ENCODE results near the gene ABHD17A.

DNA sequence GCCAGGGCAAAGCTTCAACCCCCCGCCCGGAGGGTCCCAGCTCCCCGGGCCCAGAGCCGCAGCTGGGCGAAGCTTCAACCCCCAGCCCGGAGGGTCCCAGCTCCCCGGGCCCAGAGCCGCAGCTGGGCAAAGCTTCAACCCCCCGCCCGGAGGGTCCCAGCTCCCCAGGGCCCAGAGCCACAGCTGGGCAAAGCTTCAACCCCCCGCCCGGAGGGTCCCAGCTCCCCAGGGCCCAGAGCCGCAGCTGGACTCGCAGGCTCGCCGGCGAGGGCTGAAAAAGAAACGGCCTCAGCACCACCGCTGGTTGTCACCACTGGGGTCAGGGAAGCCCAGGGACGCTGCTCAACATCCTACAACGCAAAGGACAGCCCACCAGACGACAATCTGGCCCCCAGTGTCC lies 42.2 kb downstream of the ABHD17A start:
- TF ChIP-seq, protein P1, sequence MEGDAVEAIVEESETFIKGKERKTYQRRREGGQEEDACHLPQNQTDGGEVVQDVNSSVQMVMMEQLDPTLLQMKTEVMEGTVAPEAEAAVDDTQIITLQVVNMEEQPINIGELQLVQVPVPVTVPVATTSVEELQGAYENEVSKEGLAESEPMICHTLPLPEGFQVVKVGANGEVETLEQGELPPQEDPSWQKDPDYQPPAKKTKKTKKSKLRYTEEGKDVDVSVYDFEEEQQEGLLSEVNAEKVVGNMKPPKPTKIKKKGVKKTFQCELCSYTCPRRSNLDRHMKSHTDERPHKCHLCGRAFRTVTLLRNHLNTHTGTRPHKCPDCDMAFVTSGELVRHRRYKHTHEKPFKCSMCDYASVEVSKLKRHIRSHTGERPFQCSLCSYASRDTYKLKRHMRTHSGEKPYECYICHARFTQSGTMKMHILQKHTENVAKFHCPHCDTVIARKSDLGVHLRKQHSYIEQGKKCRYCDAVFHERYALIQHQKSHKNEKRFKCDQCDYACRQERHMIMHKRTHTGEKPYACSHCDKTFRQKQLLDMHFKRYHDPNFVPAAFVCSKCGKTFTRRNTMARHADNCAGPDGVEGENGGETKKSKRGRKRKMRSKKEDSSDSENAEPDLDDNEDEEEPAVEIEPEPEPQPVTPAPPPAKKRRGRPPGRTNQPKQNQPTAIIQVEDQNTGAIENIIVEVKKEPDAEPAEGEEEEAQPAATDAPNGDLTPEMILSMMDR (IDR thresholded peaks at IDR 0.05) = no peak
- TF ChIP-seq, protein P2, sequence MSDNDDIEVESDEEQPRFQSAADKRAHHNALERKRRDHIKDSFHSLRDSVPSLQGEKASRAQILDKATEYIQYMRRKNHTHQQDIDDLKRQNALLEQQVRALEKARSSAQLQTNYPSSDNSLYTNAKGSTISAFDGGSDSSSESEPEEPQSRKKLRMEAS (IDR thresholded peaks at IDR 0.05; ENCODE audit: low read depth) = no peak
- no peak for TF ChIP-seq MXI1 (IDR thresholded peaks at IDR 0.05; ENCODE audit: low read depth, low read length)
- no peak for TF ChIP-seq FOXM1 (IDR thresholded peaks at IDR 0.05; ENCODE audit: low read depth)
- TF ChIP-seq RCOR1 (IDR thresholded peaks at IDR 0.05; ENCODE audit: low read length) = no peak
- no peak for TF ChIP-seq SIN3A (IDR thresholded peaks at IDR 0.05; ENCODE audit: borderline replicate concordance, low read depth, low read length)
- no peak for TF ChIP-seq JUND (IDR thresholded peaks at IDR 0.05)
- TF ChIP-seq YY1 (IDR thresholded peaks at IDR 0.05; ENCODE audit: low read depth) = no peak
- no peak for TF ChIP-seq RAD21 (IDR thresholded peaks at IDR 0.05; ENCODE audit: low read length)
- no peak for TF ChIP-seq TCF12 (IDR thresholded peaks at IDR 0.05)
